Neural crest cell (in vitro differentiated cells): ENCODE data around the gene MEIG1. TPM values are rescaled to one million over a fixed set of nuclear protein-coding genes. Genes with fewer than 3 reads are reported as not detected.

Experiments
- DNase-seq: peaks from one replicate; pipeline ENCODE4 v3.0.0; 2021; ENCODE audit warnings: low read depth, mixed read lengths, low spot score
- H3K27ac Mint-ChIP-seq: one replicate; pipeline ENCODE4 v1.8.0; 2021; ENCODE audit warnings: mild to moderate bottlenecking, mixed read lengths; ENCODE audit not compliant: unreplicated experiment
- H3K27me3 Mint-ChIP-seq: 2 replicates; pipeline ENCODE4 v1.8.0; 2021; ENCODE audit warnings: low read depth, mild to moderate bottlenecking, mixed read lengths
- H3K36me3 Mint-ChIP-seq: 2 replicates; pipeline ENCODE4 v1.8.0; 2021; ENCODE audit warnings: low read depth, mild to moderate bottlenecking, mixed read lengths
- H3K4me1 Mint-ChIP-seq: 2 replicates; pipeline ENCODE4 v1.8.0; 2021; ENCODE audit warnings: mixed read lengths
- H3K4me3 Mint-ChIP-seq: one replicate; pipeline ENCODE4 v1.8.0; 2021; ENCODE audit warnings: mild to moderate bottlenecking, mixed read lengths
- H3K9me3 Mint-ChIP-seq: 2 replicates; pipeline ENCODE4 v1.8.0; 2021; ENCODE audit warnings: mixed read lengths
- long read RNA-seq: library from polyadenylated mRNA; unstranded; transcript quantifications from one replicate; pipeline ENCODE4 v2.0.0, GENCODE V29; 2020
- total RNA-seq: library from RNA; stranded (reverse); gene quantifications from 2 replicates; pipeline ENCODE4 v1.2.1, GENCODE V29; 2021
- TF ChIP-seq, protein P1 (sequence below): fragments of 200-600 bp; sonication (generic); conservative IDR thresholded peaks from 2 replicates; pipeline ENCODE4 v1.5.0; 2021; ENCODE audit warnings: antibody characterized with exemption, mild to moderate bottlenecking

MEIG1 gene
- total RNA-seq: 0.71 and 1.6 TPM in 2 replicates
- long read RNA-seq: 0 reads

GRCh38 chr10:14959221-14960057 lies at the start of gene MEIG1:
Gene MEIG1 (plus strand): TSS chr10:14959388. CDS start chr10:14966469, 7,081 bp downstream.
- Mint-ChIP-seq H3K9me3 (no peaks in the 10 kb centered on the region), H3K27ac (peak within 1 kb of the TSS; percentile 100), H3K36me3 (no peaks in the 10 kb centered on the region), H3K4me3 (peak within 1 kb of the TSS; percentile 99), H3K4me1 (peaks cover 17% of the 10 kb centered on the region), H3K27me3 (no peaks in the 10 kb centered on the region)
- TF ChIP-seq, protein P1, sequence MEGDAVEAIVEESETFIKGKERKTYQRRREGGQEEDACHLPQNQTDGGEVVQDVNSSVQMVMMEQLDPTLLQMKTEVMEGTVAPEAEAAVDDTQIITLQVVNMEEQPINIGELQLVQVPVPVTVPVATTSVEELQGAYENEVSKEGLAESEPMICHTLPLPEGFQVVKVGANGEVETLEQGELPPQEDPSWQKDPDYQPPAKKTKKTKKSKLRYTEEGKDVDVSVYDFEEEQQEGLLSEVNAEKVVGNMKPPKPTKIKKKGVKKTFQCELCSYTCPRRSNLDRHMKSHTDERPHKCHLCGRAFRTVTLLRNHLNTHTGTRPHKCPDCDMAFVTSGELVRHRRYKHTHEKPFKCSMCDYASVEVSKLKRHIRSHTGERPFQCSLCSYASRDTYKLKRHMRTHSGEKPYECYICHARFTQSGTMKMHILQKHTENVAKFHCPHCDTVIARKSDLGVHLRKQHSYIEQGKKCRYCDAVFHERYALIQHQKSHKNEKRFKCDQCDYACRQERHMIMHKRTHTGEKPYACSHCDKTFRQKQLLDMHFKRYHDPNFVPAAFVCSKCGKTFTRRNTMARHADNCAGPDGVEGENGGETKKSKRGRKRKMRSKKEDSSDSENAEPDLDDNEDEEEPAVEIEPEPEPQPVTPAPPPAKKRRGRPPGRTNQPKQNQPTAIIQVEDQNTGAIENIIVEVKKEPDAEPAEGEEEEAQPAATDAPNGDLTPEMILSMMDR: no peak
- peak; percentile 99 for DNase-seq

GRCh38 chr10:14910953-14911352 lies 48.2 kb upstream of the MEIG1 start:
- no peak for DNase-seq
- H3K27ac Mint-ChIP-seq: no peak overlapping the region
- H3K9me3 Mint-ChIP-seq: peaks cover 30% of the 10 kb centered on the region
- H3K36me3 Mint-ChIP-seq: peaks cover 80% of the 10 kb centered on the region
- H3K27me3 Mint-ChIP-seq: no peaks in the 10 kb centered on the region
- no peak overlapping the region for H3K4me3 Mint-ChIP-seq
- no peaks in the 10 kb centered on the region for H3K4me1 Mint-ChIP-seq
- TF ChIP-seq, protein P1: no peak

DNA sequence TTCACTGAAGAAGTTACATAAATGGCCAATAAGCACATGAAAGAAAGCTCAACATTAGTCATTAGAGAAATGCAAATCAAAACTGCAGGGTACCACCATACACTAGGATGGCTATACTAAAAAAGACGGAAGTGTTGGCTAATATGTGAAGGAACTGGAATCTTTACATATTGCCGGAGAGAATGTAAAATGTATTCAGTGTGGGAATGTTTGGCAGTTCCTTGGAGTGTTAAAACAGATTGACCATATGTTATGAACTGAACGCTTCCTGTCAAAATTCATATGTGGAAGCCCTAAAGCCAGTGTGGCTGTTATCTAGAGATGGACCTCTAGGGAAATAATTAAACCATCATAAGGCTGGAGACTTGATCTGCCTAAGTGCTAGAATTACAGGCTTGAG lies 47.4 kb upstream of the MEIG1 start:
- TF ChIP-seq, protein P1: no peak
- no peak overlapping the region for H3K27ac Mint-ChIP-seq
- H3K9me3 Mint-ChIP-seq: peaks cover 35% of the 10 kb centered on the region
- DNase-seq: no peak
- H3K4me3 Mint-ChIP-seq: no peak overlapping the region
- no peaks in the 10 kb centered on the region for H3K27me3 Mint-ChIP-seq
- no peaks in the 10 kb centered on the region for H3K4me1 Mint-ChIP-seq
- peaks cover 85% of the 10 kb centered on the region for H3K36me3 Mint-ChIP-seq

DNA sequence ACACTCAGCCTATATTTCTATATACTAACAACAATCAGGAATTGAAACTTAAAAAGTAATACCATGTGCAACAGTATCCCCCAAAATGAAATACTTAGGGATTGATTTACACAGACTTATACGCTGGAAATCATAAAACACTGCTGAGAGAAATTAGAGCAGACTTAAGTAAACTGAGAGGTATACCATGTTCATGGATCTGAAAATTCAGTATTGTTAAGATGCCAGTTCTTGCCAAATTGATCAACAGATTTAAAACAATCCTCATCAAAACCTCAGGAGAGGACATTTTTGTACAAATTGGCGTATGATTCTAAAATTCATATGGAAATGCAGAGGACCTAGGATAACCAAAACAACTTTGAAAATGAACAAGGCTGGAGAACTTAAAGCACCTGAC lies 42.6 kb upstream of the MEIG1 start:
- H3K9me3 Mint-ChIP-seq: peaks cover 29% of the 10 kb centered on the region
- no peaks in the 10 kb centered on the region for H3K27me3 Mint-ChIP-seq
- DNase-seq: no peak
- peaks cover 80% of the 10 kb centered on the region for H3K36me3 Mint-ChIP-seq
- no peaks in the 10 kb centered on the region for H3K4me1 Mint-ChIP-seq
- no peak overlapping the region for H3K4me3 Mint-ChIP-seq
- no peak overlapping the region for H3K27ac Mint-ChIP-seq
- TF ChIP-seq, protein P1: no peak

DNA sequence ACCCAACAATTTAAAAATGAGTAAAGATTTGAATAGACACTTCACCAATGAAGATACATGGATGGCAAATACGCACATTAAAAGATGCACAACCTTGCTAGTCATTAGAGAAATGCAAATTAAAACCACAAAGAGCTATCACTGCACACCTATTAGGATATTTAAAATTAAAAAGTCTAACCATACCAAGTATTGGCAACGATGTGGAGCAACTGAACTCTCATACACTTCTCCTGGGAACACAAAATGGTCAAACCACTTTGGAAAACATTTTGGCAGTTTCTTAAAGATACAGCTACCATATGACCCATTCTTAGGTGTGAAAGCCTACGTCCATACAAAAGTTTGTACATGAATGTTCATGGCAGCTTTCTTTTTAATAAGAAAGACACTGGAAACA lies 41.4 kb upstream of the MEIG1 start:
- TF ChIP-seq, protein P1: no peak
- peaks cover 27% of the 10 kb centered on the region for H3K9me3 Mint-ChIP-seq
- DNase-seq: no peak
- H3K4me1 Mint-ChIP-seq: no peaks in the 10 kb centered on the region
- no peak overlapping the region for H3K4me3 Mint-ChIP-seq
- no peak overlapping the region for H3K27ac Mint-ChIP-seq
- H3K36me3 Mint-ChIP-seq: peaks cover 80% of the 10 kb centered on the region
- no peaks in the 10 kb centered on the region for H3K27me3 Mint-ChIP-seq
